Measurements from ENCODE around the gene RAB32. TPM values are rescaled to one million over a fixed set of nuclear protein-coding genes. Genes with fewer than 3 reads are reported as not detected.

The RAB32 gene
- total RNA-seq, 1 donor from 2014 or later: 7.2 TPM

GRCh38 chr6:146602526-146602925 lies 58.9 kb downstream of the RAB32 start:
- Histone ChIP-seq H3K27ac (replicated peaks) (no peak overlapping the region), H3K9me3 (replicated peaks) (peaks cover 5% of the 10 kb centered on the region), H3K4me3 (no peak overlapping the region), H3K4me1 (peaks cover 10% of the 10 kb centered on the region), H3K27me3 (ENCODE audit: low read depth) (peaks cover 7% of the 10 kb centered on the region), H3K36me3 (no peaks in the 10 kb centered on the region)
- DNase-seq: no peak
- TF ChIP-seq CTCF (IDR thresholded peaks at IDR 0.05; ENCODE audit: borderline replicate concordance): no peak
- intact Hi-C loops (cut with micrococcal nuclease): no loop called here

Other genes starting within 250 kb of the RAB32 start
- gene ADGB, start 55.1 kb downstream of the RAB32 start, total RNA-seq: not detected

All from left ventricle myocardium inferior (tissue), 1 donor.